Left hindlimb (tissue), 1 donor: ENCODE results near the gene PRG3.
"Not testable (repeated sequence)": the region's sequence is repeated elsewhere in the genome, so short reads cannot be mapped to it uniquely, and the experiment has no call there.

Experiments
- DNase-seq: peaks from one replicate; pipeline ENCODE4 v3.0.0-alpha.2; 2018

PRG3 gene

GRCh38 chr11:57386178-57386940 is 5.4 kb upstream of the PRG3 start:
- DNase-seq, result no peak

- DNase-seq, result no peak
Measured at GRCh38 chr11:57379732-57380131, 1.2 kb downstream of the PRG3 start.

GRCh38 chr11:57378186-57378585 is 2.8 kb downstream of the PRG3 start:
- no peak for DNase-seq

GRCh38 chr11:57377107-57377506 is 3.8 kb downstream of the PRG3 start:
- DNase-seq, result no peak

- DNase-seq, result no peak
Measured at GRCh38 chr11:57376095-57377090, 4.6 kb downstream of the PRG3 start.

GRCh38 chr11:57375490-57375889 is 5.5 kb downstream of the PRG3 start:
- DNase-seq, result no peak

GRCh38 chr11:57374966-57375365 is 6.0 kb downstream of the PRG3 start:
- DNase-seq, result no peak

GRCh38 chr11:57373146-57373545 is 7.8 kb downstream of the PRG3 start:
- DNase-seq, result no peak

GRCh38 chr11:57370941-57371340 is 10.0 kb downstream of the PRG3 start:
- no peak for DNase-seq

- no peak for DNase-seq
Measured at GRCh38 chr11:57370251-57370650, 10.7 kb downstream of the PRG3 start.

GRCh38 chr11:57368845-57369232 is 12.1 kb downstream of the PRG3 start:
- no peak for DNase-seq

GRCh38 chr11:57368106-57368844 is 12.7 kb downstream of the PRG3 start:
- no peak for DNase-seq

- DNase-seq, result no peak
Measured at GRCh38 chr11:57364851-57365660, 15.9 kb downstream of the PRG3 start.

- DNase-seq, result no peak
Measured at GRCh38 chr11:57363131-57364080, 17.5 kb downstream of the PRG3 start.

GRCh38 chr11:57361926-57362325 is 19.0 kb downstream of the PRG3 start:
- no peak for DNase-seq

GRCh38 chr11:57361420-57361819 is 19.5 kb downstream of the PRG3 start:
- DNase-seq, result not testable (repeated sequence)

- no peak for DNase-seq
Measured at GRCh38 chr11:57360991-57361390, 20.0 kb downstream of the PRG3 start.

GRCh38 chr11:57359896-57360690 is 20.9 kb downstream of the PRG3 start:
- no peak for DNase-seq

- no peak for DNase-seq
Measured at GRCh38 chr11:57359396-57359795, 21.6 kb downstream of the PRG3 start.

GRCh38 chr11:57358991-57359390 is 22.0 kb downstream of the PRG3 start:
- peak; percentile 8 for DNase-seq
